Activated T-helper 1 cell treated with anti-CD3 and anti-CD28 coated beads, Interleukin-12 subunit alpha, Interleukin-12 subunit beta, Interleukin-2, Interleukin-4 antibody, amounts not matched to agents 30 ng/mL and 10 ng/mL and 1 ng/mL, durations not matched to agents 14 hours and 24 hours and 36 hours (primary cell): ENCODE measurements around the gene NBPF11. TPM values are rescaled to one million over a fixed set of nuclear protein-coding genes. Genes with fewer than 3 reads are reported as not detected.
A peak's percentile ranks its signal among the peaks of the same experiment; 100 is the strongest.
"Not testable (repeated sequence)": the region's sequence is repeated elsewhere in the genome, so short reads cannot be mapped to it uniquely, and the experiment has no call there.

ENCODE experiments used
- DNase-seq: peaks from one replicate; pipeline ENCODE4 v3.0.0; 2021; ENCODE audit warnings: low spot score
- H3K27ac Mint-ChIP-seq: one replicate; pipeline ENCODE4 v1.8.0; 2021; ENCODE audit warnings: mild to moderate bottlenecking, mixed read lengths
- H3K27me3 Mint-ChIP-seq: one replicate; pipeline ENCODE4 v1.8.0; 2022; ENCODE audit warnings: mild to moderate bottlenecking, moderate library complexity, mixed read lengths; ENCODE audit not compliant: insufficient read depth
- H3K36me3 Mint-ChIP-seq: one replicate; pipeline ENCODE4 v1.8.0; 2021; ENCODE audit warnings: low read depth, mixed read lengths
- H3K4me1 Mint-ChIP-seq: one replicate; pipeline ENCODE4 v1.8.0; 2021; ENCODE audit warnings: low read depth, mixed read lengths
- H3K4me3 Mint-ChIP-seq: one replicate; pipeline ENCODE4 v1.8.0; 2021; ENCODE audit warnings: mild to moderate bottlenecking, moderate library complexity, mixed read lengths
- H3K9me3 Mint-ChIP-seq: one replicate; pipeline ENCODE4 v1.8.0; 2021; ENCODE audit warnings: mixed read lengths
- intact Hi-C: fragments of 100-400 bp; cut with micrococcal nuclease; formaldehyde crosslinking; loops from one replicate; pipeline ENCODE4 v1.15.1; 2024
- total RNA-seq: library from RNA; stranded (reverse); gene quantifications from 2 replicates; pipeline ENCODE4 v1.2.3, GENCODE V29; 2022

Gene NBPF11
- total RNA-seq, 1 donor from 2014 or later = 11.1 TPM

- H3K27ac Mint-ChIP-seq, DNase-seq, intact Hi-C loops, H3K4me1 Mint-ChIP-seq, H3K27me3 Mint-ChIP-seq, H3K36me3 Mint-ChIP-seq, H3K4me3 Mint-ChIP-seq, H3K9me3 Mint-ChIP-seq: not testable (repeated sequence)
These were observed 10.1 kb downstream of the NBPF11 start for GRCh38 chr1:148141936-148142335.

GRCh38 chr1:148138606-148139005 lies 13.5 kb downstream of the NBPF11 start:
- H3K4me3 Mint-ChIP-seq, H3K36me3 Mint-ChIP-seq, DNase-seq, H3K4me1 Mint-ChIP-seq, H3K27me3 Mint-ChIP-seq, intact Hi-C loops, H3K27ac Mint-ChIP-seq, H3K9me3 Mint-ChIP-seq: not testable (repeated sequence)

GRCh38 chr1:148122341-148122740 lies 29.7 kb downstream of the NBPF11 start:
- H3K27ac Mint-ChIP-seq, H3K36me3 Mint-ChIP-seq, H3K27me3 Mint-ChIP-seq, DNase-seq, H3K4me1 Mint-ChIP-seq, H3K9me3 Mint-ChIP-seq, H3K4me3 Mint-ChIP-seq, intact Hi-C loops: not testable (repeated sequence)

GRCh38 chr1:148120395-148120794 lies 31.7 kb downstream of the NBPF11 start:
- DNase-seq, intact Hi-C loops: not testable (repeated sequence)

DNA sequence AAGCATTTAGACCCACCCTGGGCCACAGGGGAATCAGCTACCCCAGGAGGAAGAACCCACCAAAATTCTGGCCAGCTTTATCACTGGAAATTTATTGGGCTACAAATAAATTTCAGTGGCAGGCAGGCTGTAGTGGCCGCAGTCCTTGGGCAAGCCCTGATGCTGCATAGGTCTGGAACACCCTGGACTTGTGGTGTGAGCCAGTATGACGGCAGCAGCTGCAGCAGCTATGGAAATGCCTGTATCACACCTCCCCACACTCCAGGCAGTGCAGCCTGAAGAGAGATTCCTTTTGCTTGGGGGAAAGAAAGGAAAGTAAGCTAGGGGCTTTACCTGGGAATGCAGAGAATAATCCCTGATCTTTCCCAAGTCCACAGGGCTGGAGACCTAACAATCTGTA lies 56.3 kb downstream of the NBPF11 start:
- H3K4me1 Mint-ChIP-seq, H3K9me3 Mint-ChIP-seq, H3K27ac Mint-ChIP-seq, H3K27me3 Mint-ChIP-seq, H3K4me3 Mint-ChIP-seq, DNase-seq, H3K36me3 Mint-ChIP-seq, intact Hi-C loops: not testable (repeated sequence)

More at GRCh38 chr1:148120395-148120794, 31.7 kb downstream of the NBPF11 start:
- not testable (repeated sequence) for H3K9me3 Mint-ChIP-seq, H3K27ac Mint-ChIP-seq, H3K36me3 Mint-ChIP-seq, H3K27me3 Mint-ChIP-seq, H3K4me1 Mint-ChIP-seq, H3K4me3 Mint-ChIP-seq

DNA sequence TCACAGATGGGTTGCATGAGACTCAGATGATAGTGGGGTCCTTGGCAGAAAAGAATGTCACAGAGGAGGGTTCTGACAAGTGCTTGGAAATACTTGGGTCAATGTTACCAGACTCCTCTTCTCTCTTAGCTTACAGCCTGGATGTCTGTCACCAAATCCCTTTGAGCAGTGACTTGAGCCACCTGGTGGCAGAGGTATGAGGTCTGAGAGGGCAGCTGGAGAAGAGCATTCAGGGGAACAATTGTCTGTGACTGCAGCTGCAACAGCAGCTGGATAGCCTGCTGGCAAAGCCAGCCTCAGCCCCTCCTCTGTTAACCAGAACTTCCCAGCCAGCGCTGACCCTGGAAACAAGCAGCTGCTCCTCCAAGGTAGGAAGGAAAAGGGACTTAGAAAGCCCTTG lies 65.9 kb downstream of the NBPF11 start:
- not testable (repeated sequence) for H3K4me3 Mint-ChIP-seq, H3K27ac Mint-ChIP-seq

GRCh38 chr1:148081205-148081604 lies 70.9 kb downstream of the NBPF11 start:
- H3K27me3 Mint-ChIP-seq, H3K36me3 Mint-ChIP-seq, H3K4me3 Mint-ChIP-seq, H3K9me3 Mint-ChIP-seq, H3K27ac Mint-ChIP-seq, DNase-seq, H3K4me1 Mint-ChIP-seq, intact Hi-C loops: not testable (repeated sequence)

More for the DNA sequence above, 65.9 kb downstream of the NBPF11 start:
- H3K27me3 Mint-ChIP-seq, H3K36me3 Mint-ChIP-seq, H3K4me1 Mint-ChIP-seq, DNase-seq, intact Hi-C loops, H3K9me3 Mint-ChIP-seq: not testable (repeated sequence)

GRCh38 chr1:148078632-148079519 lies 73.2 kb downstream of the NBPF11 start:
- H3K9me3 Mint-ChIP-seq, H3K4me1 Mint-ChIP-seq, H3K36me3 Mint-ChIP-seq, DNase-seq, intact Hi-C loops, H3K27ac Mint-ChIP-seq, H3K4me3 Mint-ChIP-seq, H3K27me3 Mint-ChIP-seq: not testable (repeated sequence)

DNA sequence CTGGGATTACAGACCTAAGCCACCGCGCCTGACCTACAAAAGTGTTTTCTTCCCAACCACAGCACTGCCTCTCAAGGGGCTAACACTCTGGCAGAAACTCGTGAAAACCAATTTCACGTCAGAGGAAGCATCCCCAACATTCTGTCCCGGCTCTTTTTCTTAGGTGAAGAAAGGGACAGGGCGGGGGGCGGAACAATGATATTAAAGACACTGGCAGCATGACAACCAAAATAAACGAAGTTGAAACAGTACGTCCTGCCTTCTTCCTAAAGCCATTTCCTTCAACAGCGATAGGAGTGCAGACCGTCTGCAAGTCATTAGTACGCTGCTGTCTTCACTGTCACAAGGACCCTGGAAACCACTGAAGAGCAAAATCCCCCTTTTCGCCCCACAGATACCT lies 74.0 kb downstream of the NBPF11 start:
- DNase-seq, H3K27ac Mint-ChIP-seq, intact Hi-C loops: not testable (repeated sequence)

GRCh38 chr1:148077458-148077857 lies 74.6 kb downstream of the NBPF11 start:
- intact Hi-C loops, H3K9me3 Mint-ChIP-seq, H3K36me3 Mint-ChIP-seq, DNase-seq, H3K4me3 Mint-ChIP-seq, H3K27ac Mint-ChIP-seq, H3K27me3 Mint-ChIP-seq, H3K4me1 Mint-ChIP-seq: not testable (repeated sequence)

More for the DNA sequence above, 74.0 kb downstream of the NBPF11 start:
- not testable (repeated sequence) for H3K4me3 Mint-ChIP-seq, H3K27me3 Mint-ChIP-seq, H3K9me3 Mint-ChIP-seq, H3K4me1 Mint-ChIP-seq, H3K36me3 Mint-ChIP-seq

DNA sequence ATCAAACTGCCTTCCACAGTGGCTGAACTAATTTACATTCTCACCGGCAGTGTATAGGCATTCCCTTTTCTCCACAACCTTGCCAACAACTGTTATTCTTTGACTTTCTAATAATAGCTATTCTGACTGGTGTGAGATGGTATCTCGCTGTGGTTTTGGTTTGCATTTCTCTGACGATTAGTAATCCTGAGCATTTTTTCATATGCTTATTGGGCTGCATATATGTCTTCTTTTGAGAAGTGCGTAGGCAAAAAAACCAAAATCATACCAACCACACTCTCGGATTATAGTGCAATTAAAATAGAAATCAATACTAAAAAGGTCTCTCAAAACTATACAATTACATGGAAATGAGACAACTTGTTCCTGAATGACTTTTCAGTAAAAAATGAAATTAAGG lies 78.7 kb downstream of the NBPF11 start:
- H3K4me1 Mint-ChIP-seq, H3K36me3 Mint-ChIP-seq, intact Hi-C loops, H3K27ac Mint-ChIP-seq, DNase-seq, H3K9me3 Mint-ChIP-seq, H3K4me3 Mint-ChIP-seq, H3K27me3 Mint-ChIP-seq: not testable (repeated sequence)

- H3K27me3 Mint-ChIP-seq, H3K27ac Mint-ChIP-seq, DNase-seq, H3K4me1 Mint-ChIP-seq, H3K9me3 Mint-ChIP-seq, H3K4me3 Mint-ChIP-seq, intact Hi-C loops, H3K36me3 Mint-ChIP-seq: not testable (repeated sequence)
These were observed 83.5 kb downstream of the NBPF11 start for GRCh38 chr1:148068606-148069005.

GRCh38 chr1:148068201-148068600 lies 83.9 kb downstream of the NBPF11 start:
- intact Hi-C loops, H3K27me3 Mint-ChIP-seq, H3K36me3 Mint-ChIP-seq, H3K27ac Mint-ChIP-seq, H3K9me3 Mint-ChIP-seq, H3K4me3 Mint-ChIP-seq, DNase-seq, H3K4me1 Mint-ChIP-seq: not testable (repeated sequence)

DNA sequence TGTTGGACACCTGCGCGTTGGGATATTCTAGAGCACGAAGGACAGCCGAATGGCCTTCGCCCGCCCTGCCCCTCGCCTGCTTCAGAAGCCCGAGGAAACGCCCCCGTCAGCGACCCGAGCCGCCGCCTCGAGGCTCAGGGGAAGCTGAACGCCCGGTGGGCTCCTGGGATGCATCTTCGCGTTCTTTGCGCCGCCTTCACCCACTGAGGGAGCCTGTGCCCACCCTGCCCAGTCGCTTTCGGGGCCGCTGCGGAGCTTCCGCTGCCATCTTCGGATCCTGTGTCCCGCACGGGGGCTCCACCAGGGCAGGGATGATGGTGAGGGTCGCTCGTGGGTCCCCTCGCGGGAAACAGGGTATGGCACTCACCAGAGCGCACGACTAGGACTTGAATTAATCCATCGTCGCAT lies 91.8 kb downstream of the NBPF11 start:
- H3K27ac Mint-ChIP-seq, H3K27me3 Mint-ChIP-seq, H3K36me3 Mint-ChIP-seq, DNase-seq, intact Hi-C loops, H3K4me1 Mint-ChIP-seq, H3K9me3 Mint-ChIP-seq: not testable (repeated sequence)
- H3K4me3 Mint-ChIP-seq = peak overlapping the region; percentile 63
